ENCODE results near the gene PRORP.
"Not testable (repeated sequence)": the region's sequence is repeated elsewhere in the genome, so short reads cannot be mapped to it uniquely, and the experiment has no call there.

Gene PRORP

DNA sequence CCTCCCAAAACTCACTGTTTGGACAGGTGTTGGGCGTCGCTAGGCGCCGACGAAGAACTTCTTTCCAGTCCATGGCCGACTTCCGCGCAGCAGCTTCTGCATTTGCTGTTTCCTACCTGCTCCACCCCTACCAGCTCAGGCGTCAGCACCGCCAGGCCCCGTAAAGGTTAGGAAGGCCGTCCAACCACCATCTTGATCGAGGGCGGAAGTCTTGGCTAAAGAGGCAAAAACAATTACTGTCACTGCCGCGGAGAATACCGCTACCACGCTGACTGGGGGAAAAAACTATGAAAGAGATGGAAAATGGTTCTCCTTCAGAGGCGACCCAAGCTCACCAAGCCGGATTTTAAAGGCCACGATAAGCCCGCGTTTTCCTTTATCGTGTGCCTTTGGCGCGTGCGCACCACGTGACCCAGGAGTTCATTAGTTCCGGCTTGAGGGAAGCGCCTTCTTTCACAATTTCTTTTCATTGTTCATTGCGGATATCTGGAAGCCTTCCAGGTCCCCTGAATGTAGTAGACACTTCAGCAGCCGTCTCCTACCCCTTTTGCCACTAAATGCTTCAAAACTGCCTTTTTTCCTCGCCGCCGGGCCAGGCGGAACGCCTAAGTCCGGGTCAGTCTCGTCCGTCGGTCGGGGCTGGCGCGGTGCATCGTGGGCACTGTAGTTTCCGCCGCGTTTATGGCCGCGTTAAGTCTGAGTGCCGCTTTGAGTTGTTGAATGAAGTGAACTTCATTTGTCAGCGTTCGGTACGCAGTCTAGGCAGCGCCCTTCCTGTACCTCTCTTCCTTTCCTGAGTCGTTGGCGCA is at the start of gene PRORP, which contains the start of gene PPP2R3C:
TSS of gene PRORP (plus strand) at position 666 of the 809 bp plus-strand sequence. CDS start 694 bp downstream, outside the sequence.
TSS of gene PPP2R3C (minus strand) at position 104 of the 809 bp plus-strand sequence. CDS start at position 73, 31 bp downstream.
- DNase-seq = peak; percentile 99

DNA sequence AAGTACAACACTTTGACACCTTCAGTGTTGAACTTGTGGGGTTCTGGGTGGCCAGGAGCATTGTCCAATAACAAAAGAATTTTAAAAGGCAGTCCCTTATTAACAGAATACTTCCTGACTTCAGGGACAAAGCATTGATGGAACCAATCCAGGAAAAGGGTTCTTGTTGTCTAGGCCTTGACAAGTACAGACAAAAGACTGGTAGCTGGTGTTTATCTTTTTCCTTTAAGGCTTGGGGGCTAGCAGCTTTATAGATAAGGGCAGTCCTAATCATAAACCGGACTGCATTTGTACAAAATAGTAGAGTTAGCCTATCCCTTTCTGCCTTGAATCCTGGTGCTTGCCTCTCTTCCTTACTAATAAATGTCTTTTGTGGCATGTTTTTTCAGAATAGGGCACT is 48.9 kb upstream of the PRORP start:
- no peak for DNase-seq

DNA sequence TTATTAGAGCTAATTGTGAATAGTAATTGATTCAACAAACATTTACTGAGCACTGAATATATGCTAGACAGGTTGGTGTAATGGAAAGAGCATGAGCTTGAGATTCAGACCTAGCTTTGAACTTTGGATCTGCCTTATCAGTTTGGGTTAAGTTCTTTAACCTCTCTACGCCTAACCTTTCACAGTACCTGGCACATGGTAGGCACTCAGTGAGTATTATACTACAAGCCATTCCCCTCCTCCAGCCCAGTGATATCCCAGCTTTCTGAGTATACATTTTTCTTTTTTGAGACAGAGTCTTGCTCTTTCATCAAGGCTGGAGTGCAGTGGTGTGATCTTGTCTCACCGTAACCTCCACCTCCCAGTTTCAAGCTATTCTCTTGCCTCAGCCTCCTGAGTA is 44.3 kb upstream of the PRORP start:
- DNase-seq = no peak

DNA sequence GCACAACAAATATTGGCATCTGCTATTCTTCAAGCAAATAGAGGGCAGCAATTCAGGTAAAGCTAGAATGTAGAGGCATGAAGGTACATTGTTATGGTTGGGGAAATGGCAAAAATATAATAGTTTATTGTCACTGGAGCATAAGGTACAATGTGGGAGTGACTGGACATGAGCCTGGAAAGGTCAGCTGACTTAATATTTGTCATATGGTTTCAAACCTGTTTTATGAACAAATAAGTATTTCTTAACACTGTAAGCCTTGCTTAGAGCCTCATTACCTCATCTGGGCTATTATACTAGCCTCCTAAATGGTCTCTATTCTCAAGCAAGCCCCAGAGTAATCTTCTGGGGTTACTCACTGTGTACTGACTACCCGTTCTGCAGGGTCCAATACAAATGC is 42.6 kb upstream of the PRORP start:
- no peak for DNase-seq

DNA sequence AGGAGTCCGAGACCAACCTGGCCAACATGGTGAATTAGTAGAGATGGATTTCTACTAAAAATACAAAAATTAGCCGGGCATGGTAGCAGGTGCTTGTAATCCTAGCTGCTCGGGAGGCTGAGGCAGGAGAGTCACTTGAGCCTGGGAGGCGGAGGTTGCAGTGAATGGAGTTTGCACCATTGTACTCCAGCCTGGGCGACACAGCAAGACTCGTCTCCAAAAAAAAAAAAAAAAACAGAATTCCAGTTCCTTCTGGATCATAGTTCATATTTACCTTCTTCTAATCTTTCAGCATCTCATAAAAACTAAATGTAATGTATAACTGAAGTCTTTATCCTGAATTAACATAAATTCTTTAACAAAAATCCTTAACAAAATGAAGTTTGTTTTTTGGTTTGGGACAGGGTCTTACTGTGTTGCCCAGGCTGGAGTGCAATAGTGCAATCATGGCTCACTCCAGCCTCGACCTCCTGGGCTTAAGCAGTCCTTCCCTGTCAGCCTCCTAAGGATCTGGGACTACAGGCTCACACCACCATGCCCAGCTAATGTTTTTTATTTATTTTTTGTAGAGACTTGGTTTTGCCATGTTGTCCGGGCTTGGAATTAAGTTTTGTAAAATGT is 38.7 kb upstream of the PRORP start:
- DNase-seq = no peak

DNA sequence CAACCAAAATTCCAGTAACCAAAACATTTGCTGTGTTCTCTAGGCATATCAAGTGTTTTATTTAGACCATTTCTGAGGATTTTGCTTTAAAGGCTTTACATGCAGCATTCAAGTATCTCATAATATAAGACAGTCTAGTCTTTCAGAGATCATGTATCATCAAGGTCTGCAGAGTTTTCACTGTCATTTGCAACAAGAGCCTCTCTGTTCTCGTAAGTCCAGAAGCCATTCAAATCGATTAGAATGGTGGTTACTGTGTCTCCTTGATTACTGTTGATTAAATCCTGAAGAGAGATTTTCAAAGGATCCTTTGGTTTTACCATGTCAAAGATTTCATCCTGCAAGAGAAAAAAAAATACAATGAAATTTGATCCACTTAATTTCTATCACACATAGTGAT is 36.9 kb upstream of the PRORP start:
- no peak for DNase-seq

DNA sequence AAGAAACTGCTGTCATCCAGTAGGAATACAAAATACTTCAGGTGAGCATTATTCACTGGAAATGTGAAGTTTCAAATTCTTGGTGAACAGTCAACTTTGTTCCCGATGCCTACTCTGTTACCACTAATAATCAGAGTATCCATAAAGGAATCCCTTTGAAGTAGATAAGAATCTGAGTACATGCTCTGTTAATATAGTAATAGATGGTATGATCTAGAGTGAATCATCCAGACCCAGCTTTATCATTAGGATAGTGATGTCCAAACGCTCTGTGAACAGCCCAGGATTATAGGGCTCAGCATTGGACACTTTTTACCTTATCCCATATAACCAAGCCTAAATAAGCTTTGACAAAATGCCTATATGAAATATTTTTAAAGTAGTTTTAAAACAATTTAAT is 33.8 kb upstream of the PRORP start:
- DNase-seq = no peak

DNA sequence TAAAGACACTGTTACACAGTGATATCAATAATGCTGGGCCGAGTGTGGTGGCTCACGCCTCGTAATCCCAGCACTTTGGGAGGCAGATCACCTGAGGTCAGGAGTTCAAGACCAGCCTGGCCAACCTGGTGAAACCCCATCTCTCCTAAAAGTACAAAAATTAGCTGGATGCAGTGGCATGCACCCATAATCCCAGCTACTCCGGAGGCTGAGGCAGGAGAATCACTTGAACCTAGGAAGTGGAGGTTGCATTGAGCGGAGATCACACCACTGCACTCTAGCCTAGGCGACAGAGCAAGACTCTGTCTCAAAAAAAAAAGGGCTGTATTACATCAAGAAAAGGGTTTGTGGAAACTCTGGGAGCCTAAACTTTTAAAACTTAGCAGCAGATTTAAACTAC is 27.7 kb upstream of the PRORP start:
- DNase-seq = not testable (repeated sequence)

DNA sequence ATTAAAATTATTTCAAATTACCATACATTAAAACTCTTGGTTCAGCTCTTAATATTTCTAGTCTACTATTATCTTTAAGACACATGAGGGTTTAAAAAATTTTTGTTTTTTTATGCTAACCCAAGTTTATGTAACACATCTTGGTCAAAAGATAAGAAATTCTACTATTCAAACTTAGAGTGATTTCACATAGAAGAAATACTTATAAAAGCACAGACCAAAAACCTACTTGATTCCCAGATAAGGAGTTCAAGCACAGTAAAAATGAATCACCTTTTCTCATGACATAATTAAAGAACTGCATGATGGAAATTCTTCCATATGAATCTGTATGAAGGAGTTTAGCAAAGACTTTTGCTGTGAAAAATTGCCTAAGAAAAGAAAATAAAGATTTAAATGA is 14.5 kb upstream of the PRORP start:
- no peak for DNase-seq

DNA sequence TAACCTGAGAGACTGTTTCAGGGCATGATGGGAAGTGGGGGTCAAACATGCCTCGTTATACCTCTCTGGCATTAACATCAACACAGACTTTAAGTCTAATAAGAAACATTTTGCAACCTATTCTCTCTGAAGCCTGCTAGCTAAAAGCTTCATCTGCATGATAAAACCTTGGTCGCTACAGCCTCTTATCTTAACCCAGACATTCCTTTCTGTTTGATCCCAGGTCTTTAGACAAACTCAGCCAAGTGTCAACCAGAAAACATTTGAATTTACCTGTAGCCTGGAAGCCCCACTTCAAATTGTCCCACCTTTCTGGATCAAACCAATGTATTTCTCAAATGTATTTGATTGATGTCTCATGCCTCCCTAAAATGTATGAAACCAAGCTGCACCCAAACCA is 9.7 kb upstream of the PRORP start:
- no peak for DNase-seq

DNA sequence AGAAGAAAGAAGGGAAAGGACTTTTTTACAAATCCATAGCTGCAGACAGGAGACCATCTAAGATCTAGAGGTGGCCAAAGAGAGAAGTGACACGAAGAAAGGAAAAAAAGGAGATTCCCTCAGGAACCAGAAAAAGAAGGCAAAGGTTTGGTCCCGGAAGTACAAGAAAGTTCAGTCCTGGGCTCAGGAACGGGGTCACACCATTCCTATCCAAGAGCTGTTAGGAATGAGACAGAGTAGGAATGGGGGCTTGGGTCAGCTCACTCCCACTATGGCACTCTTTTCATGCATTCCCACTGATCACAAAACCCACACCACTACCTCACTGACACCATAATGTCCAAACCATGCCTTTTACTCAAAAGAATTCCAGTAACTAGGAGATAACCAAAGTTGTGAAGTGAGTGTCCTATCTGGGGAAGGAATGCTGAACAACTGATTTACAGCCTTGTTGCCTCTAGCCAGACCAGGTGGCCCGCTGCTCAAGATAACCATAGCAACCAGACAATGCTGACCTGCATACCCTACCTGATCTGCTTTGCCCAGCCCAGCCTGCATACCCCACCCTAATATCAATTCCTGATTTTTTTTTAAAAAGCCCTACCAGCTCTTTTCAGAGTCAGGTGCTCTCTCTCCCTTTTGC is 8.9 kb upstream of the PRORP start:
- no peak for DNase-seq

DNA sequence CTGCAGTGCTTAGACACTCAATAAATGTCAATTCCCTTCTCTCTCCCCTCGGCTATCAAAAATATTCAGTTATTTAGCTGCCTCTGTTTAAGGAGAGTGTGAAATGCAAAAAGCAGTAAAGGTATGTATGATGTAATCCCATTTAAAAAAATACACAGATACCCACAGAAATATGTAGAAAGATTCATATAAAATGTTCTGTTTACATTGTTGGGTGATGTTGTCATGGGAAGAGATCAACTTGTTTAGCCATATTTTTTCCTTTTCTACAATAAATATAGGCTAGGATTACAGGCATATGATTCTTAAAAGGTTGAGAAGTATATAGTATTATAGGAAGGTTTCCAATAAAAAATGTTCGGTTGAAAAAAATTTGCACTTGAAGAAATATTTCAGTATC is 8.3 kb upstream of the PRORP start:
- no peak for DNase-seq

DNA sequence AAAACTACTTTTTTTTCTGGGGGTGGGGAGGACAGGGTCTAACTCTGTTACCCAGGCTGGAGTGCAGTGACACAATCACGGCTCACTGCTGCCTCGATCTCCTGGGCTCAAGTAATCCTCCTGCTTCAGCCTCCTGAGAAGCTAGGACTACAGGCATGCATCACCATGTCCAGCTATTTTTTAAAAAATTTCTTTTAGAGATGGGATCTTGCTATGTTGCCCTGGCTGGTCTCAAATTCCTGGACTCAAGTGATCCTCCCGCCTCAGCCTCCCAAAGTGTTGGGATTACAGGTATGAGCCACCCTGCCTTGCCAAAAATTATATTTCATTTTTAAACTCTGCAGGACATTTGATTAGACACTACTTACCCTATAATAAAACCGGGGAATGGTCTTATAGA is 6.1 kb upstream of the PRORP start:
- DNase-seq = no peak

DNA sequence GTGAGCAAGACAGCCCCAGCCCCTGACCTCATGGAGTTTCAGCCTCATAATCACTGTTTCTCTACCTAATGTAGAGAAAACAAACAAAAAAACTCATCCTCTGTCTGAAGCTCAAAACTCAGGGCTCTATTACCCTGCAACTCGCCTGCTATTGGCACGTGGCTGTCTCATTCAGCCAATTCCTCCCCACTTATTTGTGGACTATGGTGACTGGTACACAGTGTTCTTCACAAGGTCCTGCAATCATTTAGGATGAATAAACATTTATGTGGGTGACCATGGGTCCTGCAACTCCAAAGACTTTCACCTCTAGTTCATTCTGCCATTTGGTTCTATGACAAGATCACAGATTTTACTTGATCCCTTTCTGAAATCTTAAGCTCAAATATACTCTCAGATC is 5.2 kb upstream of the PRORP start:
- DNase-seq = no peak

DNA sequence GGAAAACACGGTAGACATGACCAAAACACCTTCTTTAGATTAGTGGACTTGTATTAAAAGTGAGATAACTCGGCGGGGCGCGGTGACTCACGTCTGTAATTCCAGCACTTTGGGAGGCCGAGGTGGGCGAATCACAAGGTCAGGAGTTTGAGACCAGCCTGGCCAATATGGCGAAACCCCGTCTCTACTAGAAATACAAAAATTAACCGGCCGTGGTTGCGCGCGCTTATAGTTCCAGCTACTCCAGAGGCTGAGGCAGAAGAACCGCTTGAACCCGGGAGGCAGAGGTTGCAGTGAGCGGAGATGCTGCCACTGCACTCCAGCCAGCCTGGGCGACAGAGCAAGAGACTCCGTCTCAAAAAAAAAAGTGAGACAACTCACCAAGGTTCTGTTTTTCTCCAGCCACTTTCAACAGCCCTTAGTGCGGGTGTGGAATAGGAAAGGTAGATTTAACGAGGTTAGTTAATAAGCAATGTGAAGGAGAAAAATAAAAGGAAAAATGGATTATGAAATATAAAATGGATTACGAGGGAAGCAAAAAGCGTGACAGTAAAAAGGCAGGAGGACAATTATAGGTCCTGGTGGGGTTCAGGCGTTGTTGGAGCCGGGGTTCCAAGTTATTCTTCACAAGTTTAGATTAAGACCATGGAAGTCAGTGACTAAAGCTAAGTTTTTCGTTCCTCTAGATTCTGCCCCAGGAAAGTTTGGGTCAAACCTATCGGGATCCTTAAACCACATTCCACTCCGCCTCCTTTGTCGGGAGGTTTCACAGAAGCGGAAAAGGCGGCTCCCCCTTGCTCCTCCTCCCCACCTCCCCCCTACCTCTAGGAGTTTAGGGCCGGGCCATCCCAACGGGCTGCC is 1.1 kb upstream of the PRORP start:
- no peak for DNase-seq

DNA sequence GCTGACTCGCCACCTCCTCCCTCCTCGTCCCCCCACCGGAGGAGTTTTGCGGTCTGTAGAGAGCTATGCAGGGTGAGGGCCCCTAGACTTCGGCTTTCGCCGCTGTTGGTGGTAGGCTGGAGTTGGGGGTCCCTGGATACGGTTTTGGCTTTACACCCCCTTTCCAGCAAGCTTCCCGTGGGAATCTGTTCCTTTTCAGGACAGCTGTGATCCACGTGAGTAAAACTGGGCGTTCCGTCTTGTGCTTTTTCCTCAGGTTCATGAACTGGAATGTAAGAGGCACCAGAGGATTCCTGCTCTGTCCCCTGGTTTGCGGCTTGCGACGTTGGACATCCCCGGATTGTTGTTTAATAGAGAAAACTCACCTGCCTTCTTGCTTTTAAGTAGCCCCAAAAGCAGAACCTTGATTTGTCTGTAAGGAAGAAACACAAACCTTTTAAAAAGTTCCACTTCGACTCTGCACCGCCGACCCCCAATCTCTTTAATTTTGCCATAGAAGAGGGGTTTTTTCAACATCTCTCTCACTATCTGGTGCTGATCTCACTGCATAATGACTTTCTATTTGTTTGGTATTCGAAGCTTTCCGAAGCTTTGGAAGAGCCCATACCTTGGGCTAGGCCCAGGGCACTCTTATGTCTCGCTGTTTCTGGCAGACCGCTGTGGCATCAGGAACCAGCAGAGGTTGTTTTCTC is 490 bp downstream of the PRORP start:
- DNase-seq = no peak

DNA sequence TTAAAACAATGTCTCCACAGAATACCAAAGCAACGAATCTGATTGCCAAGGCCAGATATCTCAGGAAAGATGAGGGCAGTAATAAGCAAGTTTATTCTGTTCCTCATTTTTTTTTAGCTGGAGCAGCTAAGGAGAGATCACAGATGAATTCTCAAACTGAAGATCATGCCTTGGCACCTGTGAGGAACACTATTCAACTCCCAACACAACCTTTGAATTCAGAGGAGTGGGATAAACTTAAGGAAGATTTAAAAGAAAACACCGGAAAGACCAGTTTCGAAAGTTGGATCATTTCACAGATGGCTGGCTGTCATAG is 994 bp downstream of the PRORP start:
- no peak for DNase-seq

DNA sequence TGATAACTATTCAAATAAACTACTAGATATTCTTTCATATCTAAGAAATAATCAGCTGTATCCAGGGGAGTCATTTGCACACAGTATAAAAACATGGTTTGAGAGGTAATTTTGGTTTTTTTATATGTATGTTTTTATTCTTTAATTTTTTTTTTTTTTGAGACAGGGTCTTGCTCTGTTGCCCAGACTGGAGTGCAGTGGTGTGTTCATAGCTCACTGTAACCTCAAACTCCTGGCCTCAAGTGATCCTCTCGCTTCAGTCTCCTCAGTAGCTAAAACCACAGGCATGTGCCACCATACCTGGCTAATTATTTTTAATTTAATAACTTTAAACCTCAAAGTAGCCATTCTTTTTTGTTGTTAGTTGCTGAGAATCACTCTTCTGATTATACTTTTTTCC is 1.8 kb downstream of the PRORP start:
- DNase-seq = no peak

DNA sequence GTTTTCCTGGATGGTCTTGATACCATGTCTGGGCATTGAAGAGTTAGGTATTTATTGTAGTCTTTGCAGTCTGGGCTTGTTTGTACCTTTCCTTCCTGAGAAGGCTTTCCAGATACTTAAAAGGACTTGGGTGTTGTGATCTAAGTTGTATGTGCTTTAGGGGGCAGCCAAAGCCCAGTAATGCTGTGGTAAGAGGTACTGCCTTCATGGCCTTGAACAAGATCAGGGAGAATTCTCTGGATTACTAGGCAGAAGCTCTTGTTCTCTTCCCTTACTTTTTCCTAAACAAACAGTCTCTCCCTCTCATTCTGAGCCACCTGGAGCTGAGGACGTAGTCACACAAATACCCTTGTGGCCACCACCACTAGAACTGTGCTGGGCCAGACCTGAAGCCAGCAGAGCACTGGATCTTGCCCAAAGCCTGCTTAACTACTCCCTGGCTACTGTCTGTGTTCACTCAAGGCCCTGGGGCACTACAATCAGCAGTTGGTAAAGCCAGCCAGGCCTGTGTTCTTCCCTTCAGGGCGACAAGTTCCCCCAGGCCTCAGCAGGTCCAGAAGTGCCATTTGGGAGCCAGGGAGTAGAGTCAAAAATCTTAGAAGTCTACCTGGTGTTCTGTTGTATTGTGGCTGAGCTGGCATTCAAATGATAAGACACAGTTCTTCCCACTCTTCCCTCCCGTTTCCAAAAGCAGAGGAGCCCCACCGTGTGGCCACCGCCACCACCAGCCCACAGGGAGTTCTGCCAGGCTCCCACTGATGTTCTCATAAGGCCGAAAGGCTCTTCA is 11.4 kb downstream of the PRORP start:
- no peak for DNase-seq

DNA sequence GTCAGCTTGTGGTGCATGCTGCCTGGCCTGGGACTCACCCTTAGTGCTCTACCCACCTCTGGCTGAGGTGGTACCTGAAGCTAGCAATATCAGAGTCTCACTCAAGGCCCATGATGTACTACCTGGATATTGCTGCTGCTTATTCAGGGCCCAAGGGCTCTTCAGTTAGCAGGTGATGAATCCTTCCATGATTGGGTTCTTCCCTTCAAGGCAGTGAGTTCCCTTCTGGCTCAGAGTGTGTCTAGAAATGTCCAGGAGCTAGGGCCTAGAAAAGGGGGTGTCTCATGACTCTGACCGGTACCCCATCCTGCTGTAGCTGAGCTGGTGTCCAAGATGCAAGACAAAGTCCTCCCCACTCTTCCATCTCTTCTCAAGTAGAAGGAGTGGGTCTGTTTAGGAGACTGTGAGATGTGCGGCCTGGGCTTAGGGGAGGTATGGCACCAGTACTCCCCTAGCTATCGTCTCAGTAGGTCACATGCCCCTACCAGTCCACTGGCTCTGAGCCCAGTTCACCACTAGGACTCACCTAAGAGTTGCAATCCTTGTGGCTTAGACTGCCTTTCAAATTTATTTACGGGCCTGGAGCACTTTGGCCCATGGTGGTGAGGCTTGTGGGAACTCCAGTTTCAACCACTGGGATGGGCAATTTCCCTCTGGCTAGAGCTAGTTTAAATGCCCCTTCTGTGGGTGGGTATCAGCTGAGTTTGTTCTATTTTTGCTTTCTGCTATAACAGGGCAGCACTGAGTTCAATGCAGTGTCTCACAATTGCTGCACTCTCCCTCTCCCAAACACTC is 12.2 kb downstream of the PRORP start:
- no peak for DNase-seq

DNA sequence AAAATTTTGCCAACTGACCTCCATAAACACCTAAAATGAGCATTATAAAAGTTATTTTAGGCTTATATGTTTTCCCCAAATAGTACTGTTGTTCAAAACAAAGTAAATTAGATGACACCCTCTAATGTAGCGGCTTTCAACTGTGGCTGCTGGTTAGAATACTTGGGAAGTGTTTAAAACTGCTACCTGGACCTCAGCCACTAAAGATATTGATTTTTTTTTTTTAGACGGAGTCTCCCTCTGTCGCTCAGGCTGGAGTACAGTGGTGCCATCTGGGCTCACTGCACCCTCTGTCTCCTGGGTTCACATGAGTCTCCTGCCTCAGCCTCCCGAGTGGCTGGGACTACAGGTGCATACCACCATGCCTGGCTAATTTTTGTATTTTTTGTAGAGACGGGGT is 16.2 kb downstream of the PRORP start:
- DNase-seq = no peak
